Measurements from ENCODE around the gene PLPPR4. TPM values are rescaled to one million over a fixed set of nuclear protein-coding genes. Genes with fewer than 3 reads are reported as not detected.

Gene PLPPR4
- 126 TPM for total RNA-seq

GRCh38 chr1:99264201-99265021, at the start of gene PLPPR4:
TSS of gene PLPPR4 (plus strand) at chr1:99264492. CDS start at chr1:99264594, 102 bp downstream.

